G401 (cell line): ENCODE results near the gene RACGAP1. TPM values are rescaled to one million over a fixed set of nuclear protein-coding genes. Genes with fewer than 3 reads are reported as not detected.

Experiments used
- DNase-seq: peaks from one replicate; pipeline ENCODE4 v3.0.0-alpha.2; 2015; ENCODE audit warnings: low spot score
- in situ Hi-C: cut with HindIII; loops from 2 replicates; pipeline ENCODE4 v1.10.0; 2016; ENCODE audit warnings: low sequenced_read_pairs, mixed read lengths
- total RNA-seq: library from RNA; depleted of rRNA; stranded (reverse); fragments of >200 nt; shearing (Covaris generic); gene quantifications from 2 replicates; pipeline ENCODE4 v1.2.3, GENCODE V29; 2014

Gene RACGAP1
- total RNA-seq, 1 experiment from 2014 or later: 125 TPM

- peak; percentile 75 for DNase-seq
- in situ Hi-C loops: no loop called here
Measured at GRCh38 chr12:50057000-50057841, 31.9 kb upstream of the RACGAP1 start, which contains the start of gene ASIC1. TSS of gene ASIC1 (plus strand) at chr12:50057596. CDS start at chr12:50058767, 1,171 bp downstream.

GRCh38 chr12:50056639-50056976, 31.3 kb upstream of the RACGAP1 start:
- in situ Hi-C loops: no loop called here

GRCh38 chr12:50055831-50056638, 30.7 kb upstream of the RACGAP1 start:
- in situ Hi-C loops: no loop called here
- peak; percentile 81 for DNase-seq

More at GRCh38 chr12:50056639-50056976, 31.3 kb upstream of the RACGAP1 start:
- DNase-seq: no peak

GRCh38 chr12:50053583-50053982, 28.3 kb upstream of the RACGAP1 start:
- in situ Hi-C loops: no loop called here
- no peak for DNase-seq

- DNase-seq: no peak
- in situ Hi-C loops: no loop called here
Measured at GRCh38 chr12:50052964-50053363, 27.7 kb upstream of the RACGAP1 start.

- DNase-seq: no peak
- in situ Hi-C loops: no loop called here
Measured at GRCh38 chr12:50052544-50052943, 27.2 kb upstream of the RACGAP1 start.

GRCh38 chr12:50051101-50051806, 26.0 kb upstream of the RACGAP1 start:
- DNase-seq: no peak
- in situ Hi-C loops: no loop called here

- in situ Hi-C loops: no loop called here
Measured at GRCh38 chr12:50050410-50051098, 25.3 kb upstream of the RACGAP1 start.

GRCh38 chr12:50050119-50050385, 24.8 kb upstream of the RACGAP1 start:
- in situ Hi-C loops: no loop called here
- DNase-seq: no peak

More at GRCh38 chr12:50050410-50051098, 25.3 kb upstream of the RACGAP1 start:
- DNase-seq: no peak

- in situ Hi-C loops: no loop called here
- no peak for DNase-seq
Measured at GRCh38 chr12:50049254-50050118, 24.2 kb upstream of the RACGAP1 start.

- no peak for DNase-seq
- in situ Hi-C loops: no loop called here
Measured at GRCh38 chr12:50047693-50048250, 22.5 kb upstream of the RACGAP1 start.

- in situ Hi-C loops: no loop called here
- no peak for DNase-seq
Measured at GRCh38 chr12:50043854-50044253, 18.6 kb upstream of the RACGAP1 start.

GRCh38 chr12:50043308-50043707, 18.0 kb upstream of the RACGAP1 start:
- DNase-seq: no peak
- in situ Hi-C loops: no loop called here

- in situ Hi-C loops: no loop called here
- no peak for DNase-seq
Measured at GRCh38 chr12:50042693-50043092, 17.4 kb upstream of the RACGAP1 start.

- in situ Hi-C loops: no loop called here
- DNase-seq: no peak
Measured at GRCh38 chr12:50041962-50042361, 16.7 kb upstream of the RACGAP1 start.

- in situ Hi-C loops: no loop called here
- DNase-seq: no peak
Measured at GRCh38 chr12:50041062-50041860, 16.0 kb upstream of the RACGAP1 start.

- no peak for DNase-seq
- in situ Hi-C loops: no loop called here
Measured at GRCh38 chr12:50040657-50041056, 15.4 kb upstream of the RACGAP1 start.
